Motor neuron (in vitro differentiated cells): Measurements from ENCODE around the gene WWOX. TPM values are rescaled to one million over a fixed set of nuclear protein-coding genes. Genes with fewer than 3 reads are reported as not detected.

ENCODE experiments used
- ATAC-seq, 8 experiments: fragments of 200-7000 bp; cut with Tn5 transposase; replicated peaks in 6 of 8; 2 replicates each; pipeline ENCODE4 v1.8.0; 2021; ENCODE audit warnings: mild to moderate bottlenecking in 8 of 8, moderate library complexity in 8 of 8
- H3K27ac ChIP-seq, 2 donors: fragments of 250-450 bp; sonication (Bioruptor Pico); 2 replicates each; pipeline ENCODE4 v1.9.0; 2021; ENCODE audit warnings: antibody characterized with exemption in 2 of 2, mild to moderate bottlenecking in 2 of 2, moderate library complexity in 1 of 2
- H3K4me1 ChIP-seq, 2 donors: fragments of 250-450 bp; sonication (Bioruptor Pico); replicated peaks in 1 of 2; 2 replicates each; pipeline ENCODE4 v1.6.1; 2021; ENCODE audit warnings: antibody characterized with exemption in 2 of 2, mild to moderate bottlenecking in 2 of 2, moderate library complexity in 1 of 2
- H3K4me3 ChIP-seq, 5 donors: fragments of 250-450 bp; sonication (Bioruptor Pico); 2 replicates each; pipeline ENCODE4 v1.9.0; 2021; ENCODE audit warnings: antibody characterized with exemption in 5 of 5, mild to moderate bottlenecking in 5 of 5, moderate library complexity in 4 of 5
- WGBS, 10 experiments: fragments of 450-650 bp; shearing (Covaris generic); methylation state at CpG; one replicate each; pipeline ENCODE4 v1.0.0; 2022; 5-methylcytosine and 5-hydroxymethylcytosine counted together
- in situ Hi-C, 9 experiments: fragments of 400-800 bp; cut with MboI; loops; one replicate each; pipeline ENCODE4 v1.15.0; 2021; ENCODE audit warnings: low sequenced_read_pairs in 9 of 9, low pct_unique_long_range_greater_than_20kb in 2 of 9; ENCODE audit not compliant: unreplicated experiment in 9 of 9
- total RNA-seq, 8 experiments: library from RNA; unstranded; fragments of 300-600 nt; gene quantifications; 2 replicates each; pipeline versions ENCODE4 v1.2.3 to v1.2.4, GENCODE V29; 2022

Gene WWOX
- total RNA-seq, 8 experiments from 2014 or later: 10.3 to 27.8 (median 12.3) TPM

DNA sequence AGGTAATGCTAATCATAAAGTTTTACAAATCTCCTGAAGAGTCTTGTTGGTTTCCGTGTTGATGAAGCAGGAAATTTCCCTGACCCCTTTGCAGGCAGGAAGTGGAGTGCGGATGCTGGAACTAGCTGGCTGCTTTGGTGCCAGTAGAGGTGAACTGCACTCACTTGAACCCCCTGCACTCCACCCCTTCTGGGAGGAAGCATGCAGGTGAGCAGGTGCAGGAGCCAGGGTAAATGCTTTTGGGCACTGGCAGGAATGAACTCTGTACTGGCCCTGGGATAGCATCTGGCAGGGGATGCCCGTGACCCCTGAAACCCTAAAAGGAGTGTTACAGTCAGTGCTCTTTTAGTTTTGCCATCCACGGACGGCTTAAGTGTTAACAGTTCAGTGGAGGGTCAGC lies 430.4 kb downstream of the WWOX start:
- whole genome bisulfite sequencing, 10 experiments: 6 to 100% (median 95%) methylated on average over 1 to 3 of the region's 5 CpGs; no CpG with 5 or more reads in 5 of the 10 experiments
- peaks cover 1 to 3% of the 10 kb centered on the region in 2 donors for H3K4me1 ChIP-seq
- in situ Hi-C loops: no loop called here

DNA sequence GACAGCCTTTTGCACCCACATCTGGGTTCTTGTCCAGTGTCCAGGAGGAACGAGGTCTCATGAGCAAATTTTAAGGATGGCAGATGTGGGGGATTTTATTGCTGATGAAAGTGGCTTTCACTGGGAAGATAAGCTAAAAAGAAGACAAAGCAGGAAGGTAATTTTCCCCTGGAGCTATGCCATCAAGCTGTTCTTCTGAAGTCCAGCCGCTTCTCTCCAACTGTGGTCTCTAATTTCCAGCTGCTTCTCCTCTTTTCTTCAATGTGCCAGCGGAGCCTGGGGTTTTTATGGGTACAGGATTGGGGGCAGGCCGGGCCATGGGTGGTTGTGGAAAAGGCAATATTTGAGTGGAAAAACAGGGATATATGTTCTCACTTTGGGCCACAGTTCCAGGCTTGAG lies 430.8 kb downstream of the WWOX start:
- H3K4me1 ChIP-seq: peaks cover 4 to 7% of the 10 kb centered on the region in 2 donors
- no peak overlapping the region for H3K27ac ChIP-seq
- no peak for ATAC-seq
- in situ Hi-C loops: no loop called here
- WGBS, 10 experiments: 0 to 50% methylated on average over 2 to 3 of the region's 4 CpGs; no CpG with 5 or more reads in 8 of the 10 experiments
- no peak overlapping the region for H3K4me3 ChIP-seq

More for the DNA sequence above, 430.4 kb downstream of the WWOX start:
- H3K4me3 ChIP-seq: no peak overlapping the region
- ATAC-seq: no peak
- H3K27ac ChIP-seq: no peak overlapping the region

GRCh38 chr16:78535098-78535497 lies 435.6 kb downstream of the WWOX start:
- Histone ChIP-seq H3K27ac (no peak overlapping the region), H3K4me3 (no peak overlapping the region), H3K4me1 (peaks cover 21 to 25% of the 10 kb centered on the region in 2 donors)
- peak in 5 of 8 experiments; percentile 25 to 85 (median 69) for ATAC-seq
- in situ Hi-C loops: no loop called here
- 20 to 83% (median 57%) methylated on average over 1 to 3 of the region's 4 CpGs; no CpG with 5 or more reads in 2 of the 10 experiments for WGBS, 10 experiments

- ATAC-seq: no peak
These were observed 438.1 kb downstream of the WWOX start for GRCh38 chr16:78537511-78537910.

GRCh38 chr16:78538292-78538691 lies 438.8 kb downstream of the WWOX start:
- 25 to 63% (median 36%) methylated on average over 2 to 9 of the region's 9 CpGs; no CpG with 5 or more reads in 1 of the 10 experiments for WGBS, 10 experiments

More at GRCh38 chr16:78537511-78537910, 438.1 kb downstream of the WWOX start:
- peaks cover 25 to 27% of the 10 kb centered on the region in 2 donors for H3K4me1 ChIP-seq
- WGBS, 10 experiments: 33 to 100% (median 86%) methylated on average over 1 to 9 of the region's 10 CpGs; no CpG with 5 or more reads in 1 of the 10 experiments
- no peak overlapping the region for H3K4me3 ChIP-seq
- H3K27ac ChIP-seq: no peak overlapping the region
- in situ Hi-C loops: no loop called here

GRCh38 chr16:78538919-78539318 lies 439.5 kb downstream of the WWOX start:
- Histone ChIP-seq H3K4me1 (peaks cover 25 to 39% of the 10 kb centered on the region in 2 donors), H3K27ac (no peak overlapping the region), H3K4me3 (no peak overlapping the region)
- in situ Hi-C loops: no loop called here
- no peak for ATAC-seq
- 49 to 100% (median 88%) methylated on average over 1 to 3 of the region's 3 CpGs; no CpG with 5 or more reads in 3 of the 10 experiments for WGBS, 10 experiments

More at GRCh38 chr16:78538292-78538691, 438.8 kb downstream of the WWOX start:
- Histone ChIP-seq H3K4me3 (no peak overlapping the region), H3K4me1 (peaks cover 25 to 35% of the 10 kb centered on the region in 2 donors), H3K27ac (no peak overlapping the region)
- in situ Hi-C loops: no loop called here
- peak in 5 of 8 experiments; percentile 42 to 92 (median 72) for ATAC-seq

DNA sequence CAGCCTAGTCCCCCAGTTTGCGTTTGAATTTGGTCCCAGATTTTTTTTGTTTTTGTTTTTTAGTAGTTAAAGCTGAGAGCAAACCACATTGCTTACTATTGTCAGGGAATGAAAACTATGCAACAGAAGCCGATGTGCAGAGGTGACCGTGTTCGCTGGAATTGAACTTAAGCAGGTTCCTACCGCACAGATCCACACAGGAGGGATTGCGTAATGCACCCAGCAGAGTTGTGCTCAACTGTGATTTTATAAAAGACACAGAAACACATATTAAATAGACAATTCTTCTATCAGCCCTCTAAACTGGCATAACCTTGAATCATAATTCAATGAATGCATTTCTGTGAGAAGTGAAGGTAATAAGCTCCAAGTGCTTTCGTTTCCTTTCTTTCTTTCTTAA lies 443.0 kb downstream of the WWOX start:
- Histone ChIP-seq H3K4me3 (no peak overlapping the region), H3K4me1 (peaks cover 11 to 29% of the 10 kb centered on the region in 2 donors), H3K27ac (no peak overlapping the region)
- 37 to 100% (median 88%) methylated on average over 1 to 7 of the region's 7 CpGs; no CpG with 5 or more reads in 1 of the 10 experiments for WGBS, 10 experiments
- in situ Hi-C loops: no loop called here
- ATAC-seq: no peak

DNA sequence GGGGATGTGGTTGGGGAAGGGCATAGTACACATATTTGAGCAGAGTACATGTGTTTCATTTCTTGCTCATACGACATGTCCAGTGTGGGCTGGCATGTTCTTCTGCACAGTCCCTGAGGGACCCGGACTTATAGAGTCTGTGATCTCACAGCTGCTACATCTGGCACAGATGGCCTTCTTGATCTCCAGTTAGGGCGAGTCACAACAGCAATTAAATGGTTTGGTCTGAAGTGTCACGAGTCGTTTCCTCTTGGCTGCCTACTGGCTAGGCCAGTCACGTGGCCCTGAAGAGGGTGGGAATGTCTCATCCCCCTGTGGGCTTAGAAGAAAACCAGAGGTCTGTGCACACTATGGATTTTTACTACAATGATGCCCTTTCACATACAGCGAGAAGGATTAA lies 443.6 kb downstream of the WWOX start:
- peaks cover 11 to 23% of the 10 kb centered on the region in 2 donors for H3K4me1 ChIP-seq
- ATAC-seq: peak in 5 of 8 experiments; percentile 20 to 67 (median 50)
- no peak overlapping the region for H3K4me3 ChIP-seq
- in situ Hi-C loops: no loop called here
- 26 to 88% (median 60%) methylated on average over 1 to 4 of the region's 7 CpGs; no CpG with 5 or more reads in 5 of the 10 experiments for WGBS, 10 experiments
- no peak overlapping the region for H3K27ac ChIP-seq

DNA sequence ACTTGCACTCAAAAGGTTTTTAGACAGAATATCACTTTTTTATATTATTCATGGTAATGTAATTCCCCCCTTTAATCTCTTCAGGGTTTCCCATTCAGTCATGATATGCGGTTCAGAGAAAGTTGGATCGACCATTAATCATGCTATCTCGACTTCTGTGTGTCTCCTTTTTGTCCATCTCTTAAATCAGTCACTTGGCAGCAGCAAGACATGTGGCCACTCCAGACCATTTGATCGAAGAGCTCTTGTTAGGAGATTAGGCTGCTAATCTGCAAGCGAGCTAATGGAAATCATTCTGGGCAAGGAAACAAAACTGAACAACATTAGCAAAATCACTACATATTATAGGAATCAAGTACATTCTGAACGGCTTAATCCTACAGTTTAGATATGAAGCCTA lies 449.9 kb downstream of the WWOX start:
- peak in 2 of 8 experiments; percentile 16 to 28 for ATAC-seq
- Histone ChIP-seq H3K4me3 (no peak overlapping the region), H3K27ac (no peak overlapping the region), H3K4me1 (peaks cover 11 to 14% of the 10 kb centered on the region in 2 donors)
- WGBS, 10 experiments: 10 to 100% (median 55%) methylated on average over 1 to 6 of the region's 6 CpGs
- in situ Hi-C loops: no loop called here

- Histone ChIP-seq H3K4me3 (no peak overlapping the region), H3K4me1 (peaks cover 18 to 23% of the 10 kb centered on the region in 2 donors), H3K27ac (no peak overlapping the region)
- WGBS, 10 experiments: 30 to 40% methylated on average over 1 to 4 of the region's 12 CpGs; no CpG with 5 or more reads in 8 of the 10 experiments
- in situ Hi-C loops: no loop called here
- ATAC-seq: peak in 1 of 8 experiments; percentile 69
These were observed 452.1 kb downstream of the WWOX start for GRCh38 chr16:78551487-78552085.

DNA sequence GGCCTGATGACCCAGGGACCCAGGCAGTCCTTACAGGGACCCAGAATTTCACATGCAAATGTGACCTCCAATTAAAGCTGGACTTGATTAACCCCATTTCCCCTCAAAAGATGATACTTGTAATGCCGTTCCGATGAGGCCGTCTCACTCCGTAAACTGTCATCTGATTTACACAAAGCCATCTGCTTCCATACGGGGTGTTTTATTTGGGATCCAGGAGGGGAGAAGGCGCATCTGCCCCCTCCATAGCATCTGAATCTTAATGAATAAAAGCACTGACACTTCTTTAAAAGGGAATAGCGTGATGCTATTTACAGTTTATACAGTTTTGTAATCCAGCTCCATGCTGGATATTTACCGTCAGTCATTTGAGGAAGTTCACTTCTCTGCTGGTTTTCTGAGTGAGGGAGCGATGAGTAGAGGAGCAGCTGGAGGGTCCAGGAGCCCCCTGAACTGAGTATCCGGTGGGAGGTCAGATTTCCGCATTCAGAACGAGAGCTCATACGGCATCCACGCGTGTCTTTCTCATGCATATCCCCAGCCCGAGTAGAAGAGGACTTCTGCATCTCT lies 452.7 kb downstream of the WWOX start:
- 37 to 94% (median 83%) methylated on average over 4 to 14 of the region's 16 CpGs for WGBS, 10 experiments
- in situ Hi-C loops: no loop called here
- H3K27ac ChIP-seq: no peak overlapping the region
- H3K4me1 ChIP-seq: peaks cover 18 to 23% of the 10 kb centered on the region in 2 donors
- H3K4me3 ChIP-seq: no peak overlapping the region
- ATAC-seq: no peak

GRCh38 chr16:78552716-78553115 lies 453.3 kb downstream of the WWOX start:
- peaks cover 18 to 23% of the 10 kb centered on the region in 2 donors for H3K4me1 ChIP-seq
- in situ Hi-C loops: no loop called here
- 100% methylated on average over 1 of the region's 1 CpG; no CpG with 5 or more reads in 8 of the 10 experiments for WGBS, 10 experiments
- H3K27ac ChIP-seq: no peak overlapping the region
- no peak for ATAC-seq
- H3K4me3 ChIP-seq: no peak overlapping the region

- in situ Hi-C loops: no loop called here
- ATAC-seq: peak in 2 of 8 experiments; percentile 40 to 43
- H3K27ac ChIP-seq: no peak overlapping the region
- 60 to 95% (median 73%) methylated on average over 1 to 8 of the region's 10 CpGs; no CpG with 5 or more reads in 2 of the 10 experiments for WGBS, 10 experiments
- H3K4me1 ChIP-seq: peaks cover 18 to 23% of the 10 kb centered on the region in 2 donors
- H3K4me3 ChIP-seq: no peak overlapping the region
These were observed 454.0 kb downstream of the WWOX start for GRCh38 chr16:78553268-78554039.
